K562 (cell line): ENCODE results near the gene SLC26A2. TPM values are rescaled to one million over a fixed set of nuclear protein-coding genes. Genes with fewer than 3 reads are reported as not detected.

Experiments used
- CBFA2T2 ChIP-seq: fragments of 450-650 bp; conservative IDR thresholded peaks from 2 replicates; pipeline ENCODE4 v1.6.1; 2017; ENCODE audit warnings: mild to moderate bottlenecking
- GTF2E2 ChIP-seq: fragments of 200-800 bp; sonication (Bioruptor generic); IDR thresholded peaks from 2 replicates; pipeline ENCODE4 v1.6.1; 2016; ENCODE audit warnings: missing genetic modification characterization, missing compliant biosample characterization
- KDM5B ChIP-seq: fragments of 200-600 bp; sonication (generic); IDR thresholded peaks from 2 replicates; pipeline ENCODE4 v1.6.1; 2012; ENCODE audit warnings: low read depth, mild to moderate bottlenecking, moderate library complexity, low read length, control low read depth, inconsistent platforms; ENCODE audit not compliant: insufficient replicate concordance
- NCOA6 ChIP-seq: fragments of 450-650 bp; IDR thresholded peaks from 2 replicates; pipeline ENCODE4 v1.6.1; 2017; ENCODE audit warnings: mild to moderate bottlenecking
- PHTF2 ChIP-seq: fragments of 250-450 bp; sonication (Bioruptor Pico); IDR thresholded peaks from 2 replicates; pipeline ENCODE4 v1.5.0; 2021; ENCODE audit warnings: mild to moderate bottlenecking
- POLR3A ChIP-seq: IDR thresholded peaks from 2 replicates; pipeline ENCODE4 v1.6.1; 2011; ENCODE audit warnings: borderline replicate concordance, mild to moderate bottlenecking, moderate library complexity; ENCODE audit not compliant: insufficient read length, insufficient read depth; ENCODE audit errors: extremely low read depth
- RFX1 ChIP-seq: fragments of 450-650 bp; IDR thresholded peaks from 2 replicates; pipeline ENCODE4 v1.6.1; 2016; ENCODE audit warnings: mild to moderate bottlenecking, moderate library complexity
- SAFB ChIP-seq: fragments of 200-400 bp; formaldehyde crosslinking; IDR thresholded peaks from 2 replicates; pipeline ENCODE4 v1.6.1; 2017; ENCODE audit warnings: low read depth, low read length, borderline replicate concordance
- TEAD1 ChIP-seq, 2 experiments: fragments of 450-650 bp in 1 of 2; sonication (generic) in 1 of 2; formaldehyde crosslinking; IDR thresholded peaks; 2 replicates each; pipeline versions ENCODE4 v1.4.0 to v1.8.0; 2020 to 2022; ENCODE audit warnings: mild to moderate bottlenecking in 2 of 2, missing genetic modification reagents in 1 of 2
- ZBTB33 ChIP-seq: sonication (generic); formaldehyde crosslinking; IDR thresholded peaks from 2 replicates; pipeline ENCODE4 v1.8.1; 2023; ENCODE audit warnings: mild to moderate bottlenecking, missing genetic modification reagents
- ZNF668 ChIP-seq: fragments of 250-450 bp; sonication (Bioruptor Pico); IDR thresholded peaks from 2 replicates; pipeline ENCODE4 v1.8.0; 2022; ENCODE audit warnings: mild to moderate bottlenecking, inconsistent platforms
- ZNF764 ChIP-seq: fragments of 250-450 bp; sonication (Bioruptor Pico); IDR thresholded peaks from 2 replicates; pipeline ENCODE4 v1.4.0; 2020; ENCODE audit warnings: low read depth, mild to moderate bottlenecking, moderate library complexity
- ZZZ3 ChIP-seq: fragments of 450-650 bp; IDR thresholded peaks from 2 replicates; pipeline ENCODE4 v1.6.1; 2016; ENCODE audit warnings: antibody characterized with exemption, mild to moderate bottlenecking, moderate library complexity
- polyA plus RNA-seq, 8 experiments: library from polyadenylated mRNA; depleted of rRNA in 4 of 8; stranded (reverse) in 5 of 8; unstranded in 3 of 8; fragments of >200 nt; fragmentation: Nextera tagmentation in 2 of 8; fragmentation: Illumina TruSeq in 1 of 8; extraction: Ambion mirVana in 2 of 8; extraction: Trizol in 1 of 8; gene quantifications; 2 replicates each; pipeline versions ENCODE4 v1.2.1 to v1.2.3, GENCODE V29; 2011 to 2014; ENCODE audit warnings: inconsistent platforms in 1 of 8, missing spikeins in 1 of 8
- total RNA-seq, 7 experiments: library from RNA; depleted of rRNA in 6 of 7; stranded (reverse); fragments of >200 nt in 6 of 7; fragmentation: Illumina TruSeq in 2 of 7; extraction: Trizol in 2 of 7; gene quantifications; 2 replicates each; pipeline versions ENCODE4 v1.2.1 to v1.2.3, GENCODE V29; 2011 to 2021; ENCODE audit warnings: low replicate concordance in 1 of 7
- TF ChIP-seq, protein P1 (sequence below), 2 experiments: fragments of 450-650 bp in 1 of 2; sonication (generic) in 1 of 2; formaldehyde crosslinking in 1 of 2; IDR thresholded peaks in 1 of 2; conservative IDR thresholded peaks in 1 of 2; 2 replicates each; pipeline versions ENCODE4 v1.6.1 to v1.8.1; 2016 to 2023; ENCODE audit warnings: mild to moderate bottlenecking in 2 of 2, moderate library complexity in 2 of 2, inconsistent platforms in 1 of 2, missing genetic modification reagents in 1 of 2
- TF ChIP-seq, protein P2 (sequence below), 3 experiments: IDR thresholded peaks in 2 of 3; conservative IDR thresholded peaks in 1 of 3; 2 replicates each; pipeline ENCODE4 v1.5.1; 2011 to 2012; ENCODE audit warnings: low read length in 3 of 3, mild to moderate bottlenecking in 3 of 3, control low read depth in 2 of 3, improper control_type of control experiment in 1 of 3, inconsistent platforms in 1 of 3, low read depth in 1 of 3, mixed read lengths in 1 of 3, moderate library complexity in 1 of 3; ENCODE audit not compliant: insufficient read depth in 2 of 3
- TF ChIP-seq, protein P3 (sequence below): sonication (generic); formaldehyde crosslinking; IDR thresholded peaks from 2 replicates; pipeline ENCODE4 v1.8.0; 2022; ENCODE audit warnings: missing genetic modification reagents, mild to moderate bottlenecking, borderline replicate concordance
- TF ChIP-seq, protein P4 (sequence below): fragments of 250-450 bp; sonication (Bioruptor Pico); IDR thresholded peaks from 2 replicates; pipeline ENCODE4 v1.8.0; 2021; ENCODE audit warnings: moderate library complexity, mild to moderate bottlenecking, inconsistent platforms

The SLC26A2 gene
- total and polyA plus RNA-seq, 9 of the 15 experiments (the other 6 are each of a cell fraction or from before 2014, with no cell fraction given) = 1.1 to 6.3 (median 3.6) TPM

- TF ChIP-seq SAFB (no peak), PHTF2 (no peak), KDM5B (no peak), TEAD1 (CRISPR knock-in tag; IDR thresholded peaks at IDR 0.05) (no peak), RFX1 (no peak), NCOA6 (no peak), ZNF764 (CRISPR knock-in tag) (no peak), CBFA2T2 (no peak), ZBTB33 (CRISPR knock-in tag) (no peak), GTF2E2 (tag) (no peak), ZNF668 (no peak), ZZZ3 (no peak), POLR3A (no peak)
- TF ChIP-seq, protein P1, sequence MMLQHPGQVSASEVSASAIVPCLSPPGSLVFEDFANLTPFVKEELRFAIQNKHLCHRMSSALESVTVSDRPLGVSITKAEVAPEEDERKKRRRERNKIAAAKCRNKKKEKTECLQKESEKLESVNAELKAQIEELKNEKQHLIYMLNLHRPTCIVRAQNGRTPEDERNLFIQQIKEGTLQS (IDR thresholded peaks at IDR 0.05) = no peak
- TF ChIP-seq, protein P1 (CRISPR knock-in tag; conservative IDR thresholded peaks at IDR 0.05) = no peak
- TF ChIP-seq, protein P2, sequence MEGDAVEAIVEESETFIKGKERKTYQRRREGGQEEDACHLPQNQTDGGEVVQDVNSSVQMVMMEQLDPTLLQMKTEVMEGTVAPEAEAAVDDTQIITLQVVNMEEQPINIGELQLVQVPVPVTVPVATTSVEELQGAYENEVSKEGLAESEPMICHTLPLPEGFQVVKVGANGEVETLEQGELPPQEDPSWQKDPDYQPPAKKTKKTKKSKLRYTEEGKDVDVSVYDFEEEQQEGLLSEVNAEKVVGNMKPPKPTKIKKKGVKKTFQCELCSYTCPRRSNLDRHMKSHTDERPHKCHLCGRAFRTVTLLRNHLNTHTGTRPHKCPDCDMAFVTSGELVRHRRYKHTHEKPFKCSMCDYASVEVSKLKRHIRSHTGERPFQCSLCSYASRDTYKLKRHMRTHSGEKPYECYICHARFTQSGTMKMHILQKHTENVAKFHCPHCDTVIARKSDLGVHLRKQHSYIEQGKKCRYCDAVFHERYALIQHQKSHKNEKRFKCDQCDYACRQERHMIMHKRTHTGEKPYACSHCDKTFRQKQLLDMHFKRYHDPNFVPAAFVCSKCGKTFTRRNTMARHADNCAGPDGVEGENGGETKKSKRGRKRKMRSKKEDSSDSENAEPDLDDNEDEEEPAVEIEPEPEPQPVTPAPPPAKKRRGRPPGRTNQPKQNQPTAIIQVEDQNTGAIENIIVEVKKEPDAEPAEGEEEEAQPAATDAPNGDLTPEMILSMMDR (IDR thresholded peaks at IDR 0.05 in 2 of 3, conservative IDR thresholded peaks at IDR 0.05 in 1 of 3; ENCODE audit: insufficient read depth in 2 of 3, low read depth in 1 of 3, low read length in 3 of 3) = peak; percentile 56 to 61 (median 58); a peak in 5 of 6 replicates
- TF ChIP-seq, protein P3, sequence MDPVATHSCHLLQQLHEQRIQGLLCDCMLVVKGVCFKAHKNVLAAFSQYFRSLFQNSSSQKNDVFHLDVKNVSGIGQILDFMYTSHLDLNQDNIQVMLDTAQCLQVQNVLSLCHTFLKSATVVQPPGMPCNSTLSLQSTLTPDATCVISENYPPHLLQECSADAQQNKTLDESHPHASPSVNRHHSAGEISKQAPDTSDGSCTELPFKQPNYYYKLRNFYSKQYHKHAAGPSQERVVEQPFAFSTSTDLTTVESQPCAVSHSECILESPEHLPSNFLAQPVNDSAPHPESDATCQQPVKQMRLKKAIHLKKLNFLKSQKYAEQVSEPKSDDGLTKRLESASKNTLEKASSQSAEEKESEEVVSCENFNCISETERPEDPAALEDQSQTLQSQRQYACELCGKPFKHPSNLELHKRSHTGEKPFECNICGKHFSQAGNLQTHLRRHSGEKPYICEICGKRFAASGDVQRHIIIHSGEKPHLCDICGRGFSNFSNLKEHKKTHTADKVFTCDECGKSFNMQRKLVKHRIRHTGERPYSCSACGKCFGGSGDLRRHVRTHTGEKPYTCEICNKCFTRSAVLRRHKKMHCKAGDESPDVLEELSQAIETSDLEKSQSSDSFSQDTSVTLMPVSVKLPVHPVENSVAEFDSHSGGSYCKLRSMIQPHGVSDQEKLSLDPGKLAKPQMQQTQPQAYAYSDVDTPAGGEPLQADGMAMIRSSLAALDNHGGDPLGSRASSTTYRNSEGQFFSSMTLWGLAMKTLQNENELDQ = no peak
- TF ChIP-seq, protein P4, sequence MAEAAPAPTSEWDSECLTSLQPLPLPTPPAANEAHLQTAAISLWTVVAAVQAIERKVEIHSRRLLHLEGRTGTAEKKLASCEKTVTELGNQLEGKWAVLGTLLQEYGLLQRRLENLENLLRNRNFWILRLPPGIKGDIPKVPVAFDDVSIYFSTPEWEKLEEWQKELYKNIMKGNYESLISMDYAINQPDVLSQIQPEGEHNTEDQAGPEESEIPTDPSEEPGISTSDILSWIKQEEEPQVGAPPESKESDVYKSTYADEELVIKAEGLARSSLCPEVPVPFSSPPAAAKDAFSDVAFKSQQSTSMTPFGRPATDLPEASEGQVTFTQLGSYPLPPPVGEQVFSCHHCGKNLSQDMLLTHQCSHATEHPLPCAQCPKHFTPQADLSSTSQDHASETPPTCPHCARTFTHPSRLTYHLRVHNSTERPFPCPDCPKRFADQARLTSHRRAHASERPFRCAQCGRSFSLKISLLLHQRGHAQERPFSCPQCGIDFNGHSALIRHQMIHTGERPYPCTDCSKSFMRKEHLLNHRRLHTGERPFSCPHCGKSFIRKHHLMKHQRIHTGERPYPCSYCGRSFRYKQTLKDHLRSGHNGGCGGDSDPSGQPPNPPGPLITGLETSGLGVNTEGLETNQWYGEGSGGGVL (CRISPR knock-in tag) = no peak
Observed at GRCh38 chr5:149951138-149951749, 9.3 kb upstream of the SLC26A2 start (continued).
